ENCODE results near the gene HS6ST1.

GRCh38 chr2:128362889-128363228, 44.2 kb upstream of the HS6ST1 start:
- TF ChIP-seq POLR2AphosphoS5 (IDR thresholded peaks at IDR 0.05) (no peak), CTCF (IDR thresholded peaks at IDR 0.05 in 8 of 11, conservative IDR thresholded peaks at IDR 0.05 in 3 of 11) (no peak), POLR2A (IDR thresholded peaks at IDR 0.05) (no peak)

All from spleen (tissue), 7 donors.